HL-60/S4 treated with retinoic acid at 250 ng/mL for 4 days and 3 days (cell line): ENCODE data around the gene C16orf78.

Experiments used
- in situ Hi-C: fragments of 300-500 bp; cut with MboI; formaldehyde crosslinking; loops from 2 replicates; pipeline ENCODE4 v1.7.0; 2022; ENCODE audit warnings: low sequenced_read_pairs

The C16orf78 gene, protein sequence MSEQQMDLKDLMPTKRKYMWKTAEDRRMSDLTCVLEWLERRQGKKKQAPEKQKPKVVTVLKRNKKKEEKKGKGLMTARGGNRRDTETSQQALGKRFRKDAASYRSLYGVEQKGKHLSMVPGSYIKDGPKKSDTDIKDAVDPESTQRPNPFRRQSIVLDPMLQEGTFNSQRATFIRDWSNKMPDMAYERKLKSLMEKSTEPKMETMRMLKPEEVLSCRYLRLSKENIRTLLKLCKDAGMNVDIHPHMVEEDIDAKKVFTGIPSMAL

DNA sequence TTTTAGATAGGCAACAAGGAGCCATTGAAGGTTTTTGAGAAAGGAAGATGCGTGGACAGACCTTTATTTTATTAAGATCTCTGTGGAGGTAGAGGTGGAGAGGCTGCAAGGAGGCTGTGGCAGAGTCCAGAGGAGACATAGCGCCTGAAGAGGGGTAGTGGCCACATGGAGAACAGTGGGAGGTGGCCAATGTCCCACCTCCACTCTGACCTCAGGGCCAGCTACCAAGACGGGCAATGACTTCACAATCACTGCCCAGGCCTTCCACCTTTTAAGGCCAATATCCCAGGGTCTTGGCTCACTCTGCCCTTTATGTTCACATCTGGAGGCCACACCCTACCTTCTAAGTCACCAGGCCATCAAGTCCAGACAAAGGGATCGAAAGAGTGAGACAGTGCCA, at the start of gene C16orf78:
TSS of gene C16orf78 (plus strand) at position 301 of the 400 bp plus-strand sequence. CDS start 136 bp downstream, outside the sequence.
- in situ Hi-C loops = no loop called here

DNA sequence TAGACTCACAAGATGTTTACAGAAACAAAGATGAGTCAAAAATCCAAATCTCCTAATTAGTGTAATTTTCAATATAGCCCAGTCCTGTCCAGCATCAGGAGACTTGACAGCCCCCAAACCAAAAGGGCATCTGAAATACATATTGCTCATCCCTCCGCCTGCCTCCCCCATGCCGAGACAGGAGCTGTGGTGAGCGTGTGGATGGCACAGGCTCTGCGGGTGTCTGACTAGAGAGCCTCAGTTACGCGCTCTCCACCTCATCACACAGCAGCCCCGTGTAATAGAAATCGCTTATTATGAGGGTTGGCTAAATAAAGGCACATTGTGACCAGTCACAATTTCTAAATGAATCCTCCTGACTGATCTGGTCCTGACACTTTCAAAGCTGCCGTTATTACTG, 48.9 kb upstream of the C16orf78 start:
- in situ Hi-C loops = no loop called here

DNA sequence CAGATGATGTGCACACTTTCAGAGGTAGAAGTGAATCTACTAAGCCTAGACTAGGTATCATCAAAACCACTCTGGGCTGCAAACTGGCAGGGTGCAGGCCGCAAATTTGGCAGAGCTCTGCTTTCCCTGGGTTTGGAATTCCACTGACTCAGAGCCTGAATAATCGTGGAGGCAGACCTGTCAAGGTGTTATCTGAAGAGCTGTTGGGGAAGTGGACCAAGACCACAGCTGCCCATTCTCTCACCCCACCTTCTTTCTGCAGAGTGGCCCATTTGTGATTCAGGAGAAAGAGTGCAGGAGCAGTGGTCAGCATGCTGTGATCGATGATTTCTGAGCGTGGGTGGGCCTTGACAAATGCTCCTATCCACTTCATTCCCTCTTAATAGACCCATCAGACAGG, 46.1 kb upstream of the C16orf78 start:
- in situ Hi-C loops = no loop called here

DNA sequence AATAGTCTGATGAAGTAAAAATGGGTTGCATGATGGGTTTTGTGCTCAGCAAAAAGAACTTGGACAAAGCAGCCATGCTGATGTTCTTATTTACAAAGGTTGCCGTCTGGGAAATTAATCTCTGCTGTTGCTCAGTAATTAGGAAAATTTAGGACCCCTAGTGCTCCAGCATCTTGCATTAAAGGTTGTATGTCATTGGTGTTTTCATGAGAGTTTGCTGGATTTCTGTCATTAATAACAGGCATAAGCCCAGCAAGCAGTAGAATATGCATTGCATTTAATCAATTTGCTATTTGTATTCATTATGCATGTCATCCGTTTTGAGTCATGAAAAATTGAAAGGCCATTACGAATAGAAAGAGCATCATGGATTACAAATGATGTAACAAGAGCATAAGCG, 45.3 kb upstream of the C16orf78 start:
- in situ Hi-C loops = no loop called here

DNA sequence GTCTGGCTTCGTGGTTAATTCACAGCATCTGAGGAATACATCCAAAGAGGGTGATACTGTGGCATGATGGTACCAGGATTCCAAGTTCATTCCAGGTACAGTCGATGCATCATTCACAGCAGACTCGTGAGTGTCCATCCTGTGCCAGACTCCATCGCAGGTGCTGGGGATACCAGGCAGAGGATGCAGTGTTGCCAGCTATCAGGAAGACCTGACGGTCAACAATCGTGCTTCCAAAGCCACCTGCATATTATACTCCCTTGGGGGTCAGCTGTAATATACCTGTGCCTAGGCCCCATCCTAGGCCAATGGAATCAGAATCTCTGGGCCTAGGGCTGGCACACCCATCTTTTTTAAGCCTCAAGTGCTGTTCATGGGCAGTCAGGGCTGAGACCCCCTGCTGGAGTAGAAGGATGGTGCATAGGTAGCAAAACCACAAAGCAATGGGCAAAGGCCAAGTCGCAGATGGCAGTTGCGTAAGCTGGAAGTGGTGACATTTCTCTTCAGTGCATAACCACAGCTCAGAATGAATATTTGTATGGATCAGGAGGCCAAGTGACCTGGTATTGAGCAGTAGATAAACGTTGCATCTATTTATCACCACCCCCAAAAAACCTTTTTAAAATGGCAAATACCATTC, 42.9 kb upstream of the C16orf78 start:
- in situ Hi-C loops = no loop called here

DNA sequence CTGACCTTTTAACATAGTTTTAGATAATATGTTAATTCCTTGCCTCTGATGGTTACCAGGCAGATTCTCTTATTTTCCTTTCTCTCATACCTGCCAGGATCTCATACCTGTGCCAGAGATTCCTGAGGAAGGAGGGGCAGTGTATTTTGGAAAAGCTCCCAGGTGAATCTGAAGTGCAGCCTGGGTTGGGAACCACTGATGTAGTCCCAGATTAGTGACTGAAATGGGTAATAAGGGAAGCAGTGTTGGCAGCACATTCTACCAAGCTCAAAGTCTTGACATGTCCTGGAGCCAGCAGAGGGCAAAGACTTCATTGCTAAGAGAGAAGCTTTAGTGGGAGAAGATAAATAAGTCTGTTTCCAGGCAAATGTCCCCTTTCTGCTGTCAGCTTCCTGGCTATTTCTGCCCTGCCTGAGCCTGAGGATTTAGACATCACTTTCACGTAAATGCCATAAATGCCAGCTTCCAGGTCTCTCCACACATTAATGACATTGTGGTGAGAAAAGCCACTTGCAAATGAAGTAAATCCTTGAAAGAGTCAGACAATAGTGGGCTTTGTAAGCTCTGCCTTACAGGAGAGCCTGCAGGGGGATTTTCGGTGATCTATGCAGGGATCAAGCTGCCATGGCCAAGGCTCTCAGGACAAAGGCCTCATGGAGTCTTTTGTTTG, 40.9 kb upstream of the C16orf78 start:
- in situ Hi-C loops = no loop called here

DNA sequence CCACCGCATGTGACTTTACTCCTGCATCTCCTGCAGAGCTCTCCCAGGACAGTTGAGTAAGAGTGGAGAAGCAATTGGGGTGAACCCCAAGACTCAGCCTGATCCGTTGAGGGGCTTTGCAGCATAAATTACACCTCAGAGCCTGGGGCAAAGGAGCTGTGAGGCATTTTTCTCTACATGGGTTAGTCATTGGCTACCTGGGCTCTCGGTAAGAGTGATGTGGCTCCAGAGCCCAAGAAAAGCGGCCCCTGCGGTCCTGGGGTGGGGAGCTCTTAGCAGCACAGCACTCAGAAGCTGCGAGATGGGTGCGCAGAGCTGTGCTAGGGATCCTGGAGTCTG, 40.4 kb upstream of the C16orf78 start:
- in situ Hi-C loops = no loop called here

DNA sequence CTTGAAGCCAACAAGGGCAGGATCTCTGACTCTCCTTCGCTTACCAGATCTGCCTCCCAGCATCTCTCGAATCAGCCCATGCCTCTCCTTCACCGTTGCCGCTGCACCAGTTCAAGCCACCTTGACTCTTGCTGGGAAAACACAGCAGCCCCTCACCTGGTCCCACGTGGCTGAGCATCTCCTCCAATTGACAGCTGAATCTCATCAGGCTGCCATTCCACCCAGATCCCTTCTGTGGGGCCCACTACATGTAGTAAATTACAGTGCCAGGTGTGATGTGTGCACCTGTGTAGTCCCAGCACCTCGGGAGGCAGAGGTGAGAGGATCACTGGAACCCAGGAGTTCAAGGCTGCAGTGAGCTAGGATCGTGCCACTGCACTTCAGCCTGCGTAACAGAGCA, 37.8 kb upstream of the C16orf78 start:
- in situ Hi-C loops = no loop called here

DNA sequence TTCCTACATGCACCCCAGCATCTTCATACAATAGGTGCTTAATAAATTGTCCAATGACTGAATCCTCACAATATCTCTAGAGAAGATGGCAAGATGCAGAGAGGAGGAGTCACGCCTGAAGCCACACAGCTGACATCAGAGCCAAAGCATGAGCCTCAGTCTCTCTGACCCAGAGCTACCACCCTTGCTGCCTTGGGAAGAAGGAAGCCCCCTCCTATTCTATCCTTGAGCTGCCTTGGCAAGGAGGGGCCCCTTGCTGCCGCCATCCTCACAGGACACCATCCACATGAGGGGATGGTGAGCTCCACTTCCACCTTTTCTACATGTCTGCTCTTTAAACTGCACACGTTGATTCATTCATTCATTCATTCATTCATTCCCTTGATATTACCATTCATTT, 37.0 kb upstream of the C16orf78 start:
- in situ Hi-C loops = no loop called here

DNA sequence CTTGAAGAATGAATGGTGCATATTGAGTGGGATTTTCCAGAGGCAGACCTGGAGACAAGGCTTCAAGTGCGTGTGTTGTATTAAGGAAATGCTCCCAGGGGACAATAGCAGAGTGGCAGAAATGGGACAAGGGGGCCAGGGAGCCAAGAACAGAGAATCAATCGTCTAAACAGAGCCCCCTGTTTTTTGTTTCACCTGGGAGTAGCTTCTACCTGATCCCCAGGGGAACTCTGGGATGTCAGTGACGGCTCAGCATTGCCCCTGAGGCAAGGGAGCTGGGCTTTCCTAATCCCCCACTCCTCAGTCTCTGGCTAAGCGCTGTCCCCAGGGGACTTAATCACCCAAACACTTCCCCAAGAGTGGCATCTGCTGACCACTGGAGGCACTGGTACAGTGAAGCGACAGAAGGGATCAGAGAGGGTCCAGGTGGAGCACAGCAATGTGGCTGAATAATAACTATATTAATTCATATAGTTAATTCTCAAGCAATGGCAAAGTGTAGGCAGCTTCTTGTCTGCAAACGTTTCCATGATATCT, 35.7 kb upstream of the C16orf78 start:
- in situ Hi-C loops = no loop called here

DNA sequence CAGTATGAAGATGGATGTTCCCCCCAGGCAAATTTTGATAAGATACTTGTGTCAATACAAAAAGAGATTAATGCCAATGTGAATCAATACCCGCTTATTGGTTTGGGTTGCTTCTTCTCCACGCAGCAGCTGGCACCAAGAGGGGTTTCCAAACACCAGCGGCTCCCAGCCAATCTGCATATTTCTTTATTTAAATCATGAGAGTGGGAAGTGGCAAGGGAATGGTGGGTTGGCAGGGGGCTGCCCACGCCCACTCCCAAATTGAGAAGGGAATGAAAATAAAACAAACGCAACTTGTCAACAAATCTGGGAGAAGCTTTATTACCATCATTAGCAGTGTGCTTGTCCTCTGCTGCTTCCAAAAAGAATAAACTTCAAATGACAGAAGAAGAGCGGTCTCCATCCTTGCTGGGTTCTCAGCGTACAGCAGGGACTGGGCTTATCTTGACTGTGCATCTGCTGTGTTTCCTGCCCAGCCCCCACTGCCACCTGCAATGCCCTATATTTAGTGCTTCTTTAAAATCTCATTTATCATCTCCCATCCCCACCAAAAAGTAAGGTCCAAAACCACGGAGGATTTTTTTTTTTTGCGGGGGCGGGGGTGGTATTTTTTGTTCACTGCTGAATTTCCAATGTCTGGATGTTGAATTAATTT, 34.9 kb upstream of the C16orf78 start:
- in situ Hi-C loops = no loop called here

DNA sequence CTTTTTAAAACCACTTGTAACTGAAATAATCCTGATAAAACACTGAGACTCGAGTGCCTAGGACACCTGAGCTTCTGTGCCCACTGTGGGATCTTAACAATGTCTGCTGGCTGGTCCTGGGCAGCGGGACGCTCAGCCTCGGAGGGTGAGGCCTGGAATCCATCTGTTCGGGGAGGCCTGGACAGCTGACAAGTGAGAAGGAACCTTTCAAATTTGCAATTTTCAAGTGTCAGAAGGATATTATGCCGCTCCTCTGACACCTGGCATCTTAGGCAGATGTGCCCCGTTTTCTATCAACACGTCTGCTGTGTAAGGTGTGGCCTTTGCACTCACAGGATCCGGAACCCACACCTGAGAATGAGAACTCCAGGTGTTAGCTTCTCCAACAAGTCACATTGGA, 33.1 kb upstream of the C16orf78 start:
- in situ Hi-C loops = loop anchor here (10.0 kb wide), 1 partner anchor 656 kb away; no protein-coding TSS in a partner anchor

DNA sequence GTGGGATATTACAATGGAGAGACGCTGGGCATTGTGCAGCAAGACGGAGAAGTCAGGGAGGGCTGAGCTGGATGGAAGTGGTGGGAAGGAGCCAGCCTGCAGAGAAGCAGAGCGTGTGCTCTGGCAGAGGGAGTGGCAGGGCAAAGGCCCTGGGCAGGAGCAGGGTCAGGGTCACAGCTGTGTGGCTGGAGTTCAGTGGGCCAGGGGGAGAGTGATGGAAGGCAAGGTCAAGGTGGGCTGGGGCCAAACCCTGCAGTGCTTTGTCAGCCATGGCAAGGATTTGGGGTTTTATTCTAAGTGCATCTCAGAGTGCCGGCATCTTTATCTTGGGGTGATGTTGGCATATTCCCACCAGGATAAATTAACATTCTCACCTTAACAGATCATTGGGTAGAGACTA, 31.9 kb upstream of the C16orf78 start:
- in situ Hi-C loops = loop anchor here (10.0 kb wide), 1 partner anchor 657 kb away; no protein-coding TSS in a partner anchor

DNA sequence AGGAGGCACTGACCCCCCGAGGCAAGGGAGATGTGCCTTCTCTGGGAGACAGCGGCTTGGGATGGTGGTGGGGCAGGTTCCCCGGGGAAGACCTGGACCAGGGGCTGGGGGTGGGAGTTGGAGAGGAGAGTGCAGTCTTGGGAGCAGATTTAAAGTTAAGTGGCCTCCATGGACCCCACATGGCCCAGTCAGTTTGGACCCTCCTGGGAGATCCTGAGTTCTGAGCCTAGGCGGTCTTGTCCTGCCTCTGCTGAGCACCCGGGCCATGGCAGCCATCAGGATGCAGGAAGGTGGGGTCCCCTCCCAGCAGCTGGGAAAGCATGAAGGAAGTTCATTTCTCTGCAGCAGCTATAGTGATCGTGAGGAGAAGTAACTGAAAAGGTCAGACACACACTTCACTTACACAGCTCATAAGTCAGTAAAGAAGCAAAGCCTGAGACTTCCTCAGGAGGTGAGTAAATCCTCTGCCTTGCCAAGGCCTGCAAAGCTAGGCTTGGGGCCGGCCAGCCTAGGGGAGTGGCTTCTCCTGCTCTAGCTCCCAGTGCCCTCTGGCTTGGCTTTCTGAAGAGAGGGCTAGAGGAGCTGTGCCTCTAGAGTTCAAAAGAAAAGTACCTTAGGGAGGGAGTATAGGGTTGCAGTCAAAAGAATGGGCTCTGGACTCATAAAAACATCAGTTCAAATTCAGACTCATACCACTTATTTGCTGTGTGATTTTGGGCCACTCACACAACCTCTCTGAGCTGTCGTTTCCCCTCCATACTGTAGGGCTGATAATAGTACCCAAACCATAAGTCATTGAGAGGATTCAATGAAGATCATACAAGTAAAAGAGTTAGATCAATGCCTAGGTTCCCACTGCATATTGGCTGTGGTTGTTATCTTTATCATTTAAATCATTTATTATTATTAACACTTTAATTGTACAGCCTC, 31.0 kb upstream of the C16orf78 start:
- in situ Hi-C loops = loop anchor here (10.0 kb wide), 1 partner anchor 658 kb away; no protein-coding TSS in a partner anchor

DNA sequence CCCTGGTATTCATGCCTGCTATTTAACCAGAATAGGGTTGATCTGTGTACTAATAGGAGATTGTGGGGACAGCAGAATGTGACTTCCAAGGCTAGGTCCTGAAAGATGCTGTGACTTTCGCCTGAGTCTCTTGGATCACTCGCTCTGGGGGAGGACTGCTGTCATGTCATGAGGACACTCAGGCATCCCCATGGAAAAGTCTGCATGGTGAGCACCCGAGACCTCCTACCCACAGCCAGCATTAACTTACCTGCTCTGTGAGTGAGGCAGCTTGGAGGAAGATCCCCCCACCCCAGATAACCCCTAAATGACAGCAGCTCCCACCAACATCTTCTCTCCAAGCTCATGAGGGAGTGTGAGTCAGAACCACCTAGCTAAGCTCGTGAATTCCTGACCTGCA, 30.3 kb upstream of the C16orf78 start:
- in situ Hi-C loops = loop anchor here (10.0 kb wide), 1 partner anchor 658 kb away; no protein-coding TSS in a partner anchor

DNA sequence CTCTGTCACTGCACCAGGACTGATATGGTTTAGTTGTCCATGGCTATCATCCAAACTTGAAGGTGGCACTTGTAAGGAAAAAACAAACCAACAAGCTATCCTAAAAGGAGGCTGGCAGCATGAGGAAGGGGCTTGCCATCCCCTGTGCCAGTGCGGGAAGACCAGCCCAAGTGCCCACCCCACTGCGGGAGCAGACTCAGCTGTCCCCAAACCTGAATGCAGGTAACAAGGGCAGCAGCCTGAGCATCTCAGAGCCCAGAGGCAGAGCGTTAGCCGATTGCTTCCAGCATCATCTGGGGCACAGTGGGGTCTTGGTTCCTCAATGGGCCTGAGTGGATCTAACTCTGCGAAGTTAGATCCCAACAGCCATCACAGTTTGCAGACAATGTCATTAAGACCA, 29.2 kb upstream of the C16orf78 start:
- in situ Hi-C loops = loop anchor here (10.0 kb wide), 1 partner anchor 660 kb away; no protein-coding TSS in a partner anchor

DNA sequence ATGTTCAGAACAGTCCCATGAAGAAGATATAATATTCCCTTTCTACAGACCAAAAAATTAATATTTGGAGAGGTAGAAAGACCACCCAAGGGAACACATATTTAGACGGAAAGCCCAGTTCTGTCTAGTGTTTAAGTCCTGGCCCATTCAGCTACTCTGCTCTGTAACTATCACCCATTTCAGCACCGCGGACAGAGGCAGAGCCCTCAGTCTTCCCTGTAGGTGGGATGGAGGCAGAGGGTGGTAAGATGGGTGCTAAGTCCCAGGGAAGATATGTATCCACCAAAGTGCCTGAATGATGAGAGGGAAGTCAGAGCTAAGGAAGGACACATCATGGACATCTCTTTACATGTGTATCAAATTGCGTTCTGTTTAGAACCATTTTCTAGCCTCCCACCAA, 27.8 kb upstream of the C16orf78 start:
- in situ Hi-C loops = loop anchor here (10.0 kb wide), 1 partner anchor 661 kb away; no protein-coding TSS in a partner anchor

DNA sequence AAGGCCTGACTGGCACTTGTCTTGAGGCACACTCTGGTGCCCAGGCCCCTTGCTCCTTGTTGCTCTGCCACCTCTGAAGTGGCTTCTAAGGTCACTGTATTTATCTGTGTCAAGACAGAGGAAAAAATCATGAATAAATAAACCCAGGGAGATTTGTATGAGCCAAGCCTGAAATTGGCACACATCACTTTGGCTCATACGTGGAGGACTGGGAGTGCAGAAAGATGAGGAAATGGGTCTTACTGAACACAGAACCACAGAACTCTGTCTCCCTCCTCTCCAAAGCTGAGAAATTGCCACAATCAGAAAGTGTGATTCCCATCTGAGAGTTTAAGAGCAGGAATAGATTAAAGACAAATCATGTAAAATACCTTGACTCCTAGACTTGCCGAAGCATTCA, 27.1 kb upstream of the C16orf78 start:
- in situ Hi-C loops = loop anchor here (10.0 kb wide), 1 partner anchor 662 kb away; no protein-coding TSS in a partner anchor

DNA sequence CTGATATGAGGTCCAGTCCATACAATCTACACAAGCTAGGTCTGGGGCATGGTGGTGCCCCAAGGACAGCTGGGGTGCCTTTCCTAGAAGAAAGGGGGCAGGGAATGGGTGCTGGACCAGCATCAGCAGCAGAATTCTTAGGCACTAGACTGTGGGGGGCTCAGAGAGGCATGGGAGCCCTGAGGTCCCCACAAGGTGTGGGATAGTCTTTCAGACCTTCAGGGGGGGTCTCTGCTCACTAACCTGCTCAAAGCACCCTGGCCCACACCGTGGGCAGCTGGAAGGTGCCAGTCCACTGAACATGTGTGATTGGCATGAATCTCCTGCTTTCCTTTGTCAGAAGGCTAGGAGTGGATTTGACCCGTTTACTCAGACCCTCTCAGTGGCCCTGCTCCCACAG, 26.1 kb upstream of the C16orf78 start:
- in situ Hi-C loops = loop anchor here (10.0 kb wide), 1 partner anchor 663 kb away; no protein-coding TSS in a partner anchor
